ENCODE measurements around the gene SIL1. TPM values are rescaled to one million over a fixed set of nuclear protein-coding genes. Genes with fewer than 3 reads are reported as not detected.
"Not testable (repeated sequence)": the region's sequence is repeated elsewhere in the genome, so short reads cannot be mapped to it uniquely, and the experiment has no call there.

Gene SIL1
- 10 to 100 TPM; 47.9 to 58.9 (median 52.1) TPM for polyA plus RNA-seq (ENCODE audit: insufficient read length in 4 of 4)

- DNase-seq (ENCODE audit: low read depth in 4 of 4, low spot score in 3 of 4): peak; percentile 85 to 94 (median 93)
Measured at GRCh38 chr5:139197710-139198669, at the start of gene SIL1. Gene SIL1 (minus strand): TSS chr5:139198368. CDS start chr5:139127843, 70,525 bp downstream.

GRCh38 chr5:139246394-139246793, 48.2 kb upstream of the SIL1 start:
- no peak for DNase-seq (ENCODE audit: low read depth in 4 of 4, low spot score in 3 of 4)

GRCh38 chr5:139245637-139246339, 47.6 kb upstream of the SIL1 start:
- DNase-seq (ENCODE audit: low read depth in 4 of 4, low spot score in 3 of 4): no peak

GRCh38 chr5:139243425-139243970, 45.3 kb upstream of the SIL1 start:
- DNase-seq (ENCODE audit: low read depth in 4 of 4, low spot score in 3 of 4): no peak

GRCh38 chr5:139241139-139241538, 43.0 kb upstream of the SIL1 start:
- no peak for DNase-seq (ENCODE audit: low read depth in 4 of 4, low spot score in 3 of 4)

- DNase-seq (ENCODE audit: low read depth in 4 of 4, low spot score in 3 of 4): no peak
Measured at GRCh38 chr5:139236479-139236878, 38.3 kb upstream of the SIL1 start.

- no peak for DNase-seq (ENCODE audit: low read depth in 4 of 4, low spot score in 3 of 4)
Measured at GRCh38 chr5:139232147-139232724, 34.1 kb upstream of the SIL1 start.

- DNase-seq (ENCODE audit: low read depth in 4 of 4, low spot score in 3 of 4): no peak
Measured at GRCh38 chr5:139228201-139228803, 30.1 kb upstream of the SIL1 start.

GRCh38 chr5:139226131-139226530, 28.0 kb upstream of the SIL1 start:
- DNase-seq (ENCODE audit: low read depth in 4 of 4, low spot score in 3 of 4): no peak

GRCh38 chr5:139223481-139223880, 25.3 kb upstream of the SIL1 start:
- DNase-seq (ENCODE audit: low read depth in 4 of 4, low spot score in 3 of 4): no peak

GRCh38 chr5:139222346-139222745, 24.2 kb upstream of the SIL1 start:
- no peak for DNase-seq (ENCODE audit: low read depth in 4 of 4, low spot score in 3 of 4)

- DNase-seq (ENCODE audit: low read depth in 4 of 4, low spot score in 3 of 4): not testable (repeated sequence)
Measured at GRCh38 chr5:139218038-139218437, 19.9 kb upstream of the SIL1 start.

- peak in 2 of 4 donors; percentile 10 to 26 for DNase-seq (ENCODE audit: low read depth in 4 of 4, low spot score in 3 of 4)
Measured at GRCh38 chr5:139215107-139215975, 17.2 kb upstream of the SIL1 start.

GRCh38 chr5:139214646-139215045, 16.5 kb upstream of the SIL1 start:
- no peak for DNase-seq (ENCODE audit: low read depth in 4 of 4, low spot score in 3 of 4)

- DNase-seq (ENCODE audit: low read depth in 4 of 4, low spot score in 3 of 4): no peak
Measured at GRCh38 chr5:139212906-139213305, 14.7 kb upstream of the SIL1 start.

GRCh38 chr5:139212486-139212885, 14.3 kb upstream of the SIL1 start:
- DNase-seq (ENCODE audit: low read depth in 4 of 4, low spot score in 3 of 4): no peak

GRCh38 chr5:139210585-139210984, 12.4 kb upstream of the SIL1 start:
- DNase-seq (ENCODE audit: low read depth in 4 of 4, low spot score in 3 of 4): no peak

- no peak for DNase-seq (ENCODE audit: low read depth in 4 of 4, low spot score in 3 of 4)
Measured at GRCh38 chr5:139207297-139208000, 9.3 kb upstream of the SIL1 start.

- DNase-seq (ENCODE audit: low read depth in 4 of 4, low spot score in 3 of 4): no peak
Measured at GRCh38 chr5:139205586-139205985, 7.4 kb upstream of the SIL1 start.
